HEK293 (cell line): Measurements from ENCODE around the gene DOLK.

Experiments
- CTCF ChIA-PET: fragments of 350-600 bp; formaldehyde crosslinking; extraction: SDS; loops from one replicate; lab custom pipeline; 2021; ENCODE audit warnings: antibody characterized with exemption; lab: Yijun Ruan, JAX
- POLR2A ChIA-PET: fragments of 300-600 bp; formaldehyde crosslinking; extraction: SDS; loops from one replicate; lab custom pipeline; 2020; ENCODE audit warnings: antibody characterized with exemption, inconsistent platforms; lab: Yijun Ruan, JAX
- H3K27ac ChIP-seq: fragments of 200-500 bp; sonication (Bioruptor generic); 2 replicates; pipeline ENCODE4 v1.5.1; 2014; ENCODE audit warnings: low read depth, low read length, control low read depth, inconsistent platforms; ENCODE audit errors: extremely low read depth
- H3K36me3 ChIP-seq, 2 experiments: fragments of 200-500 bp in 1 of 2; sonication (Bioruptor generic) in 1 of 2; 1 replicate in 1 of 2; 2 replicates in 1 of 2; pipeline ENCODE4 v1.5.1; 2014 to 2017; ENCODE audit warnings: inconsistent platforms in 2 of 2, low read length in 2 of 2; ENCODE audit not compliant: control insufficient read depth in 2 of 2, insufficient read depth in 1 of 2
- H3K4me1 ChIP-seq: fragments of 200-500 bp; sonication (Bioruptor generic); 2 replicates; pipeline ENCODE4 v1.5.1; 2014; ENCODE audit warnings: mild to moderate bottlenecking, low read length, inconsistent platforms; ENCODE audit not compliant: control insufficient read depth, insufficient read depth
- H3K4me3 ChIP-seq: 2 replicates; pipeline ENCODE4 v1.5.1; 2011; ENCODE audit warnings: low read depth, mild to moderate bottlenecking, control low read depth, low read length, moderate library complexity
- H3K9me3 ChIP-seq: fragments of 200-500 bp; sonication (Bioruptor generic); 2 replicates; pipeline ENCODE4 v1.5.1; 2014; ENCODE audit warnings: low read depth, low read length, inconsistent platforms; ENCODE audit not compliant: control insufficient read depth, insufficient read depth
- BCL11A ChIP-seq: fragments of 450-650 bp; formaldehyde crosslinking; IDR thresholded peaks from 2 replicates; pipeline ENCODE4 v1.5.1; 2016; ENCODE audit warnings: low read depth, missing biosample characterization, missing genetic modification characterization
- GLIS1 ChIP-seq: fragments of 450-650 bp; formaldehyde crosslinking; IDR thresholded peaks from 2 replicates; pipeline ENCODE4 v1.5.1; 2016; ENCODE audit warnings: missing biosample characterization, missing genetic modification characterization
- GLIS2 ChIP-seq: fragments of 450-650 bp; formaldehyde crosslinking; IDR thresholded peaks from 2 replicates; pipeline ENCODE4 v1.5.1; 2016; ENCODE audit warnings: missing biosample characterization, missing genetic modification characterization
- SP3 ChIP-seq: fragments of 450-650 bp; formaldehyde crosslinking; IDR thresholded peaks from 2 replicates; pipeline ENCODE4 v1.5.1; 2016; ENCODE audit warnings: missing biosample characterization, missing genetic modification characterization
- SP7 ChIP-seq: fragments of 450-650 bp; formaldehyde crosslinking; IDR thresholded peaks from 2 replicates; pipeline ENCODE4 v1.5.1; 2016; ENCODE audit warnings: missing biosample characterization, missing genetic modification characterization
- TCF7L2 ChIP-seq: IDR thresholded peaks from 2 replicates; pipeline ENCODE4 v1.6.1; 2011; ENCODE audit warnings: low read depth, mild to moderate bottlenecking, inconsistent platforms, low read length, moderate library complexity, borderline replicate concordance
- ZBTB17 ChIP-seq: fragments of 450-650 bp; formaldehyde crosslinking; IDR thresholded peaks from 2 replicates; pipeline ENCODE4 v1.5.1; 2016; ENCODE audit warnings: missing biosample characterization, missing genetic modification characterization
- ZBTB7A ChIP-seq: fragments of 450-650 bp; formaldehyde crosslinking; IDR thresholded peaks from 2 replicates; pipeline ENCODE4 v1.5.1; 2016; ENCODE audit warnings: low read depth, missing biosample characterization, missing genetic modification characterization
- ZNF133 ChIP-seq: fragments of 450-650 bp; formaldehyde crosslinking; IDR thresholded peaks from 2 replicates; pipeline ENCODE4 v1.5.1; 2016; ENCODE audit warnings: missing biosample characterization, missing genetic modification characterization
- ZNF416 ChIP-seq: fragments of 450-650 bp; formaldehyde crosslinking; IDR thresholded peaks from 2 replicates; pipeline ENCODE4 v1.5.1; 2016; ENCODE audit warnings: missing biosample characterization, missing genetic modification characterization
- ZNF549 ChIP-seq: fragments of 450-650 bp; IDR thresholded peaks from 2 replicates; pipeline ENCODE4 v1.5.1; 2018; ENCODE audit warnings: missing biosample characterization, missing genetic modification characterization, mild to moderate bottlenecking, inconsistent platforms, moderate library complexity
- ZNF555 ChIP-seq: fragments of 450-650 bp; formaldehyde crosslinking; conservative IDR thresholded peaks from 2 replicates; pipeline ENCODE4 v1.5.1; 2017; ENCODE audit warnings: missing biosample characterization, mild to moderate bottlenecking, missing genetic modification characterization, inconsistent platforms
- ZNF776 ChIP-seq: fragments of 450-650 bp; formaldehyde crosslinking; IDR thresholded peaks from 2 replicates; pipeline ENCODE4 v1.5.0; 2017; ENCODE audit warnings: missing biosample characterization, missing genetic modification characterization, borderline replicate concordance
- ZNF843 ChIP-seq: fragments of 450-650 bp; formaldehyde crosslinking; IDR thresholded peaks from 2 replicates; pipeline ENCODE4 v1.5.1; 2016; ENCODE audit warnings: missing biosample characterization, missing genetic modification characterization
- TF ChIP-seq, protein P1 (sequence below): fragments of 450-650 bp; formaldehyde crosslinking; IDR thresholded peaks from 2 replicates; pipeline ENCODE4; 2016; ENCODE audit warnings: missing biosample characterization, missing genetic modification characterization
- TF ChIP-seq, protein P2 (sequence below): fragments of 450-650 bp; formaldehyde crosslinking; IDR thresholded peaks from 2 replicates; pipeline ENCODE4 v1.5.1; 2017; ENCODE audit warnings: missing biosample characterization, missing genetic modification characterization
- TF ChIP-seq, protein P3 (sequence below): fragments of 450-650 bp; formaldehyde crosslinking; IDR thresholded peaks from 2 replicates; pipeline ENCODE4 v1.5.1; 2016; ENCODE audit warnings: missing biosample characterization, missing genetic modification characterization, low read depth
- TF ChIP-seq, protein P4 (sequence below): fragments of 450-650 bp; formaldehyde crosslinking; IDR thresholded peaks from 2 replicates; pipeline ENCODE4 v1.5.1; 2016; ENCODE audit warnings: missing biosample characterization, missing genetic modification characterization
- TF ChIP-seq, protein P5 (sequence below): fragments of 450-650 bp; formaldehyde crosslinking; IDR thresholded peaks from 2 replicates; pipeline ENCODE4 v1.5.1; 2016; ENCODE audit warnings: missing biosample characterization, missing genetic modification characterization, borderline replicate concordance

DOLK gene

DNA sequence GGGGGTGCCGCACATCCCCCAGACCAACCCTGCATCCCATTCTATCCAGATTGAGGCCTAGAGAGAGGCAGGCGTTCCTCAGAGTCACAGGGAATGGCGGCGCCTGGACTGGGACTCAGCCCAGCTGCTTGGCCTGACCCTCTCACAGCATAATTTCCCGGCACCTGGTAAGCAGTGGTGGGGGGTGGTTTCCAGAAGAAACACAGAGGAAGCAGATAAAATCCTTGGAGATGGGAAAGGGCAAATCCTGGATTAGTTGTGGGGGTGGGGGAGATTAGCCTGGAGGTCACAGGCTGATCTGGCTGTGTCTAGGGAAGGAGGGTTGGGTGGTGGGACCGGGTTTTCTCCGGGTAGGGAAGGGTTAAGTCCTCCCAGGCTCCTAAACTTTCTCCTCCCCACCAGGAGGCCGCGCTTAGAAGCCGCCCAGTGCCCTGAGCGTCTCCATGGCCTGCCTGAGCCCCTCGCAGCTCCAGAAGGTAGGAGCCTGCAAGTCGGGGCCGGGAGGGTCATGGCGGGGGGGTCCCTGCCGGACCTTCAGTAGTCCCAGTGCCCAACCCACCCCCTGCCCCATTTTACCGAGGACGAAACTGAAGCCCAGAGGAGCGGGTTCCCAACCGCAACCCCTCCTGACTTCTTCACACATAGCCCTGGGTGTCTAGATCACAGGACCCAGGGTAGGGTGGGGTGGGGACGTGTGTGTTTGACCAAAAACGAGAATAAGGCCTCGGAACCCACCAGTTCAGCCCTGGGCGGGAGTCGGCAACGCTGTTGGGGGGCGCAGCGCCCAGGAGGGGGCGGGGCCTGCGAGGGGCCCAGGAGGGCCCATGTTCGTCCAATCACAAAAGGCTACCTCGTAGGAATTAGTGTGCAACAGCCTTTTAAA, 25.3 kb downstream of the DOLK start (continued):
- TF ChIP-seq GLIS2 (tag by site-specific recombination): peak; percentile 46; the same call in 1 of the 2 replicates
- TF ChIP-seq, protein P1, sequence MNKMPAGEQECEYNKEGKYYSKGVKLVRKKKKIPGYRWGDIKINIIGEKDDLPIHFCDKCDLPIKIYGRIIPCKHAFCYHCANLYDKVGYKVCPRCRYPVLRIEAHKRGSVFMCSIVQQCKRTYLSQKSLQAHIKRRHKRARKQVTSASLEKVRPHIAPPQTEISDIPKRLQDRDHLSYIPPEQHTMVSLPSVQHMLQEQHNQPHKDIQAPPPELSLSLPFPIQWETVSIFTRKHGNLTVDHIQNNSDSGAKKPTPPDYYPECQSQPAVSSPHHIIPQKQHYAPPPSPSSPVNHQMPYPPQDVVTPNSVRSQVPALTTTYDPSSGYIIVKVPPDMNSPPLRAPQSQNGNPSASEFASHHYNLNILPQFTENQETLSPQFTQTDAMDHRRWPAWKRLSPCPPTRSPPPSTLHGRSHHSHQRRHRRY (tag by site-specific recombination): no peak
- TF ChIP-seq SP3 (tag by site-specific recombination): peak; percentile 37; the same call in 1 of the 2 replicates
- TF ChIP-seq, protein P2, sequence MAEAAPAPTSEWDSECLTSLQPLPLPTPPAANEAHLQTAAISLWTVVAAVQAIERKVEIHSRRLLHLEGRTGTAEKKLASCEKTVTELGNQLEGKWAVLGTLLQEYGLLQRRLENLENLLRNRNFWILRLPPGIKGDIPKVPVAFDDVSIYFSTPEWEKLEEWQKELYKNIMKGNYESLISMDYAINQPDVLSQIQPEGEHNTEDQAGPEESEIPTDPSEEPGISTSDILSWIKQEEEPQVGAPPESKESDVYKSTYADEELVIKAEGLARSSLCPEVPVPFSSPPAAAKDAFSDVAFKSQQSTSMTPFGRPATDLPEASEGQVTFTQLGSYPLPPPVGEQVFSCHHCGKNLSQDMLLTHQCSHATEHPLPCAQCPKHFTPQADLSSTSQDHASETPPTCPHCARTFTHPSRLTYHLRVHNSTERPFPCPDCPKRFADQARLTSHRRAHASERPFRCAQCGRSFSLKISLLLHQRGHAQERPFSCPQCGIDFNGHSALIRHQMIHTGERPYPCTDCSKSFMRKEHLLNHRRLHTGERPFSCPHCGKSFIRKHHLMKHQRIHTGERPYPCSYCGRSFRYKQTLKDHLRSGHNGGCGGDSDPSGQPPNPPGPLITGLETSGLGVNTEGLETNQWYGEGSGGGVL (tag by site-specific recombination): peak; percentile 41; the same call in 1 of the 2 replicates
- TF ChIP-seq ZNF776 (tag by site-specific recombination): no peak
- TF ChIP-seq, protein P3, sequence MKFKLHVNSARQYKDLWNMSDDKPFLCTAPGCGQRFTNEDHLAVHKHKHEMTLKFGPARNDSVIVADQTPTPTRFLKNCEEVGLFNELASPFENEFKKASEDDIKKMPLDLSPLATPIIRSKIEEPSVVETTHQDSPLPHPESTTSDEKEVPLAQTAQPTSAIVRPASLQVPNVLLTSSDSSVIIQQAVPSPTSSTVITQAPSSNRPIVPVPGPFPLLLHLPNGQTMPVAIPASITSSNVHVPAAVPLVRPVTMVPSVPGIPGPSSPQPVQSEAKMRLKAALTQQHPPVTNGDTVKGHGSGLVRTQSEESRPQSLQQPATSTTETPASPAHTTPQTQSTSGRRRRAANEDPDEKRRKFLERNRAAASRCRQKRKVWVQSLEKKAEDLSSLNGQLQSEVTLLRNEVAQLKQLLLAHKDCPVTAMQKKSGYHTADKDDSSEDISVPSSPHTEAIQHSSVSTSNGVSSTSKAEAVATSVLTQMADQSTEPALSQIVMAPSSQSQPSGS (tag by site-specific recombination): no peak
- TF ChIP-seq, all 188 proteins: peak for 28

DNA sequence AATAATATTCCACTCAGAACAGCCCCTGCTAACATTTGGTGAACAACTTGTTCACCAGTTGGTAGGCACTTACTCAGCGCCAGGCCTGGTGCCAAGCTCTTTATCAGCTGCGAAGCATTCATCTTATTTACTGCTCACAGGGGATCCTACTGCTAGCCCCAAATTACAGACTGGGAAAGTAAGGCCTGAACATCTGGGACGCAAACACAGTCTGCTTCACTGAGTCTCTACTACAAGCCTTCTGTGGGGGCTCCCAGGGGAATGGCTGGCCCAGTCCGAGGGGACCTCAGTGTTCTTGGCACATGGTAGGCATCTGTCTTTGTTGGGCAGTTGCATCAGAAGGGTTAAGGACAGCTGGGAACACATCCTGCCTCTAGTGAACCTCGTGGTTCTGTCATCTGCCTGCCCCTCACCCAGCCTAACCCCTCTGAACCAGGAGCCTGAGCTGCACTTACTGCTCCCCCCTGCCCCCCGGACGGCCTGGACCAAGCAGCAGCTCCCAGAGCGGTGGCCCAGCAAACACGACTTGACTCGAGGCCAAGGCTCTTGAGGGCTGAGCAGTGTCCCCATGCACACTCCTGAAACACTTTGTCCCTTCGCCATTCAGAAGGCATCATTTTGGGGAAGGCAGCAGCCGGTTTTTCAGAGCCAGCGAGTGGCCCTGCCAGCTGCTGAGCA, 26.9 kb downstream of the DOLK start, which contains the start of gene PHYHD1:
Gene PHYHD1 (plus strand): TSS at position 602 of the 678 bp plus-strand sequence. CDS start 1,342 bp downstream, outside the sequence.
- Histone ChIP-seq H3K4me3 (no peak within 1 kb of the TSS), H3K27ac (no peak within 1 kb of the TSS), H3K4me1 (no peaks in the 10 kb centered on the region), H3K36me3 (peaks cover 0 to 25% of the 10 kb centered on the region in 2 experiments; a peak in 1 of 3 replicates), H3K9me3 (no peaks in the 10 kb centered on the region)
- ChIA-PET POLR2A (interaction anchor here (0.6 kb wide), 1 partner anchor 20 kb away, joined by 4 read pairs; no protein-coding TSS in a partner anchor), CTCF (interaction anchor here (0.5 to 1.5 kb wide), 4 partner anchors 8 to 702 kb away, joined by 3 to 6 read pairs (median 4); no protein-coding TSS in a partner anchor)
- TF ChIP-seq ZNF555 (tag by site-specific recombination): no peak
- TF ChIP-seq SP7 (tag by site-specific recombination): no peak
- TF ChIP-seq, protein P4, sequence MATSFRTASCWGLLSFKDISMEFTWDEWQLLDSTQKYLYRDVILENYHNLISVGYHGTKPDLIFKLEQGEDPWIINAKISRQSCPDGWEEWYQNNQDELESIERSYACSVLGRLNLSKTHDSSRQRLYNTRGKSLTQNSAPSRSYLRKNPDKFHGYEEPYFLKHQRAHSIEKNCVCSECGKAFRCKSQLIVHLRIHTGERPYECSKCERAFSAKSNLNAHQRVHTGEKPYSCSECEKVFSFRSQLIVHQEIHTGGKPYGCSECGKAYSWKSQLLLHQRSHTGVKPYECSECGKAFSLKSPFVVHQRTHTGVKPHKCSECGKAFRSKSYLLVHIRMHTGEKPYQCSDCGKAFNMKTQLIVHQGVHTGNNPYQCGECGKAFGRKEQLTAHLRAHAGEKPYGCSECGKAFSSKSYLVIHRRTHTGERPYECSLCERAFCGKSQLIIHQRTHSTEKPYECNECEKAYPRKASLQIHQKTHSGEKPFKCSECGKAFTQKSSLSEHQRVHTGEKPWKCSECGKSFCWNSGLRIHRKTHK: no peak
- TF ChIP-seq BCL11A (tag by site-specific recombination): no peak
- TF ChIP-seq ZNF549 (tag by site-specific recombination): no peak
- no peak for TF ChIP-seq ZBTB17 (tag by site-specific recombination)
- no peak for TF ChIP-seq ZBTB7A (tag by site-specific recombination)
- TF ChIP-seq ZNF843 (tag by site-specific recombination): no peak
- 0 out of 2 replicates have a peak, but pooled peaks have one; percentile 18 for TF ChIP-seq GLIS1 (tag by site-specific recombination)
- no peak for TF ChIP-seq TCF7L2
- TF ChIP-seq ZNF416 (tag by site-specific recombination): no peak
- TF ChIP-seq, protein P5, sequence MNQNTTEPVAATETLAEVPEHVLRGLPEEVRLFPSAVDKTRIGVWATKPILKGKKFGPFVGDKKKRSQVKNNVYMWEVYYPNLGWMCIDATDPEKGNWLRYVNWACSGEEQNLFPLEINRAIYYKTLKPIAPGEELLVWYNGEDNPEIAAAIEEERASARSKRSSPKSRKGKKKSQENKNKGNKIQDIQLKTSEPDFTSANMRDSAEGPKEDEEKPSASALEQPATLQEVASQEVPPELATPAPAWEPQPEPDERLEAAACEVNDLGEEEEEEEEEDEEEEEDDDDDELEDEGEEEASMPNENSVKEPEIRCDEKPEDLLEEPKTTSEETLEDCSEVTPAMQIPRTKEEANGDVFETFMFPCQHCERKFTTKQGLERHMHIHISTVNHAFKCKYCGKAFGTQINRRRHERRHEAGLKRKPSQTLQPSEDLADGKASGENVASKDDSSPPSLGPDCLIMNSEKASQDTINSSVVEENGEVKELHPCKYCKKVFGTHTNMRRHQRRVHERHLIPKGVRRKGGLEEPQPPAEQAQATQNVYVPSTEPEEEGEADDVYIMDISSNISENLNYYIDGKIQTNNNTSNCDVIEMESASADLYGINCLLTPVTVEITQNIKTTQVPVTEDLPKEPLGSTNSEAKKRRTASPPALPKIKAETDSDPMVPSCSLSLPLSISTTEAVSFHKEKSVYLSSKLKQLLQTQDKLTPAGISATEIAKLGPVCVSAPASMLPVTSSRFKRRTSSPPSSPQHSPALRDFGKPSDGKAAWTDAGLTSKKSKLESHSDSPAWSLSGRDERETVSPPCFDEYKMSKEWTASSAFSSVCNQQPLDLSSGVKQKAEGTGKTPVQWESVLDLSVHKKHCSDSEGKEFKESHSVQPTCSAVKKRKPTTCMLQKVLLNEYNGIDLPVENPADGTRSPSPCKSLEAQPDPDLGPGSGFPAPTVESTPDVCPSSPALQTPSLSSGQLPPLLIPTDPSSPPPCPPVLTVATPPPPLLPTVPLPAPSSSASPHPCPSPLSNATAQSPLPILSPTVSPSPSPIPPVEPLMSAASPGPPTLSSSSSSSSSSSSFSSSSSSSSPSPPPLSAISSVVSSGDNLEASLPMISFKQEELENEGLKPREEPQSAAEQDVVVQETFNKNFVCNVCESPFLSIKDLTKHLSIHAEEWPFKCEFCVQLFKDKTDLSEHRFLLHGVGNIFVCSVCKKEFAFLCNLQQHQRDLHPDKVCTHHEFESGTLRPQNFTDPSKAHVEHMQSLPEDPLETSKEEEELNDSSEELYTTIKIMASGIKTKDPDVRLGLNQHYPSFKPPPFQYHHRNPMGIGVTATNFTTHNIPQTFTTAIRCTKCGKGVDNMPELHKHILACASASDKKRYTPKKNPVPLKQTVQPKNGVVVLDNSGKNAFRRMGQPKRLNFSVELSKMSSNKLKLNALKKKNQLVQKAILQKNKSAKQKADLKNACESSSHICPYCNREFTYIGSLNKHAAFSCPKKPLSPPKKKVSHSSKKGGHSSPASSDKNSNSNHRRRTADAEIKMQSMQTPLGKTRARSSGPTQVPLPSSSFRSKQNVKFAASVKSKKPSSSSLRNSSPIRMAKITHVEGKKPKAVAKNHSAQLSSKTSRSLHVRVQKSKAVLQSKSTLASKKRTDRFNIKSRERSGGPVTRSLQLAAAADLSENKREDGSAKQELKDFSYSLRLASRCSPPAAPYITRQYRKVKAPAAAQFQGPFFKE: no peak
- TF ChIP-seq ZNF133 (tag by site-specific recombination): no peak
